ENCODE results near the gene EEF2K. TPM values are rescaled to one million over a fixed set of nuclear protein-coding genes. Genes with fewer than 3 reads are reported as not detected.

EEF2K gene
- total and polyA plus RNA-seq, 2 experiments from 2014 or later = 16.1 to 26.1 TPM

DNA sequence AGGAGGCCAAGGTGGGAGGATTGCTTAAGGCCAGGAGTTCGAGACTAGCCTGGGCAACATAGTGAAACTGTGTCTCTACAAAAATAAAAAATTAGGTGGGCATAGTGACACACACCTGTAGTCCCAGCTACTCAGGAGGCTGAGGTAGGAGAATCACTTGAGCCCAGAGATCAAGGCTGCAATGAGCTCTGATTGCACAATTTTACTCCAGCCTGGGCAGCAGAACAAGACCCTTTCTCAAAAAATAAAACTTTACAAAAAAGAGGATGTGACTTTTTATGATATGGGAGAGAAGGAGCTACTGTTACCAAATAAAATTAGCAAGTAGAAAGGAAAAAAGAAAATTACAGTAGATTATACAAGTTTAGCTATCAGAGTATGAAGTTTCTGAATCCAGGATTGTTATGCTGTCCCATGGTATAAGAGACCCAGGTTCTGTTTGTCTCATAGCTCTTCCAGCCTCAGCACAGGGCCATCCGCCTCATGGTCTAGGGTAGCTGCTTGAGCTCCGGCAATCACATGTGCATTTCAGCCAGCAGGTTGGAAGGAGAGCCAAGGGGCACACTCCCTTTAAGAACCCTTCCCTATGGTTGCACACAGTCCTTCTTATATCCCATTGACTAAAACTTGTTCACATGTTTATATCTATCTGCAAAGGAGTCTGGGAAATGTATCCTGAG is 13.5 kb downstream of the EEF2K start:
- H3K36me3 ChIP-seq = no peaks in the 10 kb centered on the region
- H3K9me3 ChIP-seq (ENCODE audit: low read depth) = no peaks in the 10 kb centered on the region

DNA sequence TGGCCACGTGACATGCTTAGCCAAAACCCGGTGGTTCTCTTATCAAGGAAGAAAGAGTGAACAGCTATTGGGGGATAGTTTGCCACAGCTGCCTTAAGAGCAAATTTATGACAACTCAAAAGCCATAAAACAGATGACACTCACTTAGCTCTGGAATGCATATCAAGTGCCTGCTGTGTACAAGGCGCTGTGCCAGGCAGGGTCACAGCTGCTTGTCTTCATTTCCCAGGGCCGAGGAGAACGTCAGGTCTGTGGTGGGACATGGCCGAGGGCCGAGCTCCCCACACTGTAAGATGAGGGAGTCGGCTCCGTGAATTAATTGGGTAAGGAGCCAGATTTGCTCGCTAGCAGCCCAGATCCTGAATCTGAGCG is 14.0 kb downstream of the EEF2K start:
- no peaks in the 10 kb centered on the region for H3K4me1 ChIP-seq (ENCODE audit: low read depth)
- H3K9me3 ChIP-seq (ENCODE audit: low read depth) = no peaks in the 10 kb centered on the region
- H3K4me3 ChIP-seq = no peak overlapping the region
- H3K36me3 ChIP-seq = no peaks in the 10 kb centered on the region
- DNase-seq (ENCODE audit: low read depth in 1 of 2, low spot score in 1 of 2) = peak; percentile 15 to 67
- no peaks in the 10 kb centered on the region for H3K27me3 ChIP-seq
- peak overlapping the region; percentile 38 for H3K27ac ChIP-seq
- TF ChIP-seq, protein P1, sequence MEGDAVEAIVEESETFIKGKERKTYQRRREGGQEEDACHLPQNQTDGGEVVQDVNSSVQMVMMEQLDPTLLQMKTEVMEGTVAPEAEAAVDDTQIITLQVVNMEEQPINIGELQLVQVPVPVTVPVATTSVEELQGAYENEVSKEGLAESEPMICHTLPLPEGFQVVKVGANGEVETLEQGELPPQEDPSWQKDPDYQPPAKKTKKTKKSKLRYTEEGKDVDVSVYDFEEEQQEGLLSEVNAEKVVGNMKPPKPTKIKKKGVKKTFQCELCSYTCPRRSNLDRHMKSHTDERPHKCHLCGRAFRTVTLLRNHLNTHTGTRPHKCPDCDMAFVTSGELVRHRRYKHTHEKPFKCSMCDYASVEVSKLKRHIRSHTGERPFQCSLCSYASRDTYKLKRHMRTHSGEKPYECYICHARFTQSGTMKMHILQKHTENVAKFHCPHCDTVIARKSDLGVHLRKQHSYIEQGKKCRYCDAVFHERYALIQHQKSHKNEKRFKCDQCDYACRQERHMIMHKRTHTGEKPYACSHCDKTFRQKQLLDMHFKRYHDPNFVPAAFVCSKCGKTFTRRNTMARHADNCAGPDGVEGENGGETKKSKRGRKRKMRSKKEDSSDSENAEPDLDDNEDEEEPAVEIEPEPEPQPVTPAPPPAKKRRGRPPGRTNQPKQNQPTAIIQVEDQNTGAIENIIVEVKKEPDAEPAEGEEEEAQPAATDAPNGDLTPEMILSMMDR (IDR thresholded peaks at IDR 0.05; ENCODE audit: low read depth, low read length) = no peak

More for the DNA sequence above, 13.5 kb downstream of the EEF2K start:
- TF ChIP-seq, protein P1 (IDR thresholded peaks at IDR 0.05; ENCODE audit: low read depth, low read length) = no peak
- Histone ChIP-seq H3K4me1 (ENCODE audit: low read depth) (no peaks in the 10 kb centered on the region), H3K27me3 (no peaks in the 10 kb centered on the region), H3K4me3 (no peak overlapping the region), H3K27ac (no peak overlapping the region)
- DNase-seq (ENCODE audit: low read depth in 1 of 2, low spot score in 1 of 2) = no peak

GRCh38 chr16:22220714-22221113 is 14.6 kb downstream of the EEF2K start:
- H3K27ac ChIP-seq = peak overlapping the region; percentile 38
- H3K4me3 ChIP-seq = no peak overlapping the region
- no peak for DNase-seq (ENCODE audit: low read depth in 1 of 2, low spot score in 1 of 2)
- no peaks in the 10 kb centered on the region for H3K27me3 ChIP-seq
- H3K4me1 ChIP-seq (ENCODE audit: low read depth) = no peaks in the 10 kb centered on the region
- H3K9me3 ChIP-seq (ENCODE audit: low read depth) = no peaks in the 10 kb centered on the region
- no peaks in the 10 kb centered on the region for H3K36me3 ChIP-seq
- TF ChIP-seq, protein P1 (IDR thresholded peaks at IDR 0.05; ENCODE audit: low read depth, low read length) = no peak

- no peaks in the 10 kb centered on the region for H3K9me3 ChIP-seq (ENCODE audit: low read depth)
- no peak overlapping the region for H3K27ac ChIP-seq
- no peak overlapping the region for H3K4me3 ChIP-seq
- TF ChIP-seq, protein P1 (IDR thresholded peaks at IDR 0.05; ENCODE audit: low read depth, low read length) = no peak
- peaks cover 3% of the 10 kb centered on the region for H3K36me3 ChIP-seq
- no peak for DNase-seq (ENCODE audit: low read depth in 1 of 2, low spot score in 1 of 2)
- no peaks in the 10 kb centered on the region for H3K27me3 ChIP-seq
- H3K4me1 ChIP-seq (ENCODE audit: low read depth) = no peaks in the 10 kb centered on the region
Observed at GRCh38 chr16:22222006-22222405, 15.9 kb downstream of the EEF2K start.

DNA sequence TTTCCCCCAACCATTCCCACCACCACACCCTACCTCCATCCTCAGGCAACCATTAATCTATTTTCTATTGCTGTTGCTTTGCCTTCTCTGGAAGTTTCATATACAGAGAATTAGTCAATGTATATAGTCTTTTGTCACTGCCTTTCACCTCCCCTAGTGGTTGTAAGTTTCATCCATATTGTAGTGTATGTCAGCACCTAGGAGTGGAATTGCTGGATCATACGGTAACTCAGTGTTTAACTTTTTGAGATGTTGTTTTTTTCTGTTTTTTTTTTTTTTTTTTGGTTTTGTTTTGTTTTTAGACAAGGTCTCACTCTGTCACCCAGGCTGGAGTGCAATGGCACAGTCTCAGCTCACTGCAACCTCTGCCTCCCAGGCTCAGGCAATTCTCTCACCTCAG is 16.9 kb downstream of the EEF2K start:
- Histone ChIP-seq H3K27me3 (no peaks in the 10 kb centered on the region), H3K4me3 (no peak overlapping the region), H3K4me1 (ENCODE audit: low read depth) (no peaks in the 10 kb centered on the region), H3K36me3 (peaks cover 3% of the 10 kb centered on the region), H3K27ac (no peak overlapping the region), H3K9me3 (ENCODE audit: low read depth) (no peaks in the 10 kb centered on the region)
- TF ChIP-seq, protein P1 (IDR thresholded peaks at IDR 0.05; ENCODE audit: low read depth, low read length) = no peak
- DNase-seq (ENCODE audit: low read depth in 1 of 2, low spot score in 1 of 2) = no peak

Data from cardiac muscle cell (in vitro differentiated cells and primary cell).